ENCODE data around the gene PGLYRP4. TPM values are rescaled to one million over a fixed set of nuclear protein-coding genes. Genes with fewer than 3 reads are reported as not detected.

PGLYRP4 gene
- total RNA-seq, 1 experiment from 2014 or later: not detected

GRCh38 chr1:153359241-153359640, 10.6 kb upstream of the PGLYRP4 start:
- DNase-seq (ENCODE audit: low spot score) (no peak), ATAC-seq (no peak)
- peaks cover 6% of the 10 kb centered on the region; the same call in 1 of the 2 replicates for H3K4me1 Mint-ChIP-seq
- TF ChIP-seq ZNF281 (CRISPR knock-in tag; IDR thresholded peaks at IDR 0.05) (no peak), SMAD3 (CRISPR knock-in tag; IDR thresholded peaks at IDR 0.05; ENCODE audit: borderline replicate concordance) (no peak), CTCF (IDR thresholded peaks at IDR 0.05) (no peak), SOX15 (CRISPR knock-in tag; IDR thresholded peaks at IDR 0.05) (no peak), ZNF532 (CRISPR knock-in tag; IDR thresholded peaks at IDR 0.05; ENCODE audit: borderline replicate concordance) (no peak), RORB (CRISPR knock-in tag; IDR thresholded peaks at IDR 0.05) (no peak), HMGA2 (CRISPR knock-in tag; IDR thresholded peaks at IDR 0.05) (no peak), AR (CRISPR knock-in tag; IDR thresholded peaks at IDR 0.05) (no peak), ZMAT4 (CRISPR knock-in tag; IDR thresholded peaks at IDR 0.05) (no peak), PRDM15 (CRISPR knock-in tag; IDR thresholded peaks at IDR 0.05) (no peak)
- CTCF ChIA-PET: interaction anchor here (0.7 to 4.0 kb wide), 3 partner anchors 107 to 213 kb away, joined by 5 to 32 read pairs (median 5); no protein-coding TSS in a partner anchor
- H3K36me3 Mint-ChIP-seq: no peaks in the 10 kb centered on the region
- H3K9me3 Mint-ChIP-seq: no peaks in the 10 kb centered on the region
- H3K4me3 Mint-ChIP-seq: no peak overlapping the region
- no peak overlapping the region for H3K27ac Mint-ChIP-seq
- POLR2A ChIA-PET: no interaction called here
- no peaks in the 10 kb centered on the region; the same call in 1 of the 2 replicates for H3K27me3 Mint-ChIP-seq (ENCODE audit: low read depth)
